Stomach (tissue), 4 donors: ENCODE measurements around the gene PRPF6.

Source experiments
- EP300 ChIP-seq: sonication (generic); formaldehyde crosslinking; IDR thresholded peaks from one replicate; pipeline ENCODE4 v1.6.1; 2017; ENCODE audit warnings: antibody characterized with exemption
- POLR2A ChIP-seq, 4 donors: fragments of 450-650 bp; IDR thresholded peaks; one replicate each; pipeline ENCODE4 v1.6.1; 2016; ENCODE audit warnings: antibody characterized with exemption in 4 of 4, control low read depth in 2 of 4, mild to moderate bottlenecking in 1 of 4, moderate library complexity in 1 of 4
- POLR2AphosphoS5 ChIP-seq, 3 donors: sonication (generic); formaldehyde crosslinking; IDR thresholded peaks; one replicate each; pipeline ENCODE4 v1.6.1; 2016; ENCODE audit warnings: antibody characterized with exemption in 3 of 3
- TF ChIP-seq, protein P1 (sequence below), 7 experiments: fragments of 450-650 bp in 4 of 7; fragments of 200-600 bp in 3 of 7; sonication (generic) in 3 of 7; IDR thresholded peaks; one replicate each; pipeline ENCODE4 v1.5.1; 2016 to 2019; ENCODE audit warnings: antibody characterized with exemption in 7 of 7, control low read depth in 2 of 7, mild to moderate bottlenecking in 1 of 7

- TF ChIP-seq, protein P1, sequence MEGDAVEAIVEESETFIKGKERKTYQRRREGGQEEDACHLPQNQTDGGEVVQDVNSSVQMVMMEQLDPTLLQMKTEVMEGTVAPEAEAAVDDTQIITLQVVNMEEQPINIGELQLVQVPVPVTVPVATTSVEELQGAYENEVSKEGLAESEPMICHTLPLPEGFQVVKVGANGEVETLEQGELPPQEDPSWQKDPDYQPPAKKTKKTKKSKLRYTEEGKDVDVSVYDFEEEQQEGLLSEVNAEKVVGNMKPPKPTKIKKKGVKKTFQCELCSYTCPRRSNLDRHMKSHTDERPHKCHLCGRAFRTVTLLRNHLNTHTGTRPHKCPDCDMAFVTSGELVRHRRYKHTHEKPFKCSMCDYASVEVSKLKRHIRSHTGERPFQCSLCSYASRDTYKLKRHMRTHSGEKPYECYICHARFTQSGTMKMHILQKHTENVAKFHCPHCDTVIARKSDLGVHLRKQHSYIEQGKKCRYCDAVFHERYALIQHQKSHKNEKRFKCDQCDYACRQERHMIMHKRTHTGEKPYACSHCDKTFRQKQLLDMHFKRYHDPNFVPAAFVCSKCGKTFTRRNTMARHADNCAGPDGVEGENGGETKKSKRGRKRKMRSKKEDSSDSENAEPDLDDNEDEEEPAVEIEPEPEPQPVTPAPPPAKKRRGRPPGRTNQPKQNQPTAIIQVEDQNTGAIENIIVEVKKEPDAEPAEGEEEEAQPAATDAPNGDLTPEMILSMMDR (IDR thresholded peaks at IDR 0.05), result peak in 3 of 7 experiments; percentile 23 to 48 (median 35)
- TF ChIP-seq EP300 (no peak), POLR2A (IDR thresholded peaks at IDR 0.05) (no peak), POLR2AphosphoS5 (IDR thresholded peaks at IDR 0.05) (no peak)
Measured at GRCh38 chr20:63955281-63955826, 25.6 kb upstream of the PRPF6 start.
